Epithelial cell of alveolus of lung (primary cell): ENCODE measurements around the gene ARMC5. TPM values are rescaled to one million over a fixed set of nuclear protein-coding genes. Genes with fewer than 3 reads are reported as not detected.

Experiments
- total RNA-seq: library from RNA; depleted of rRNA; stranded (reverse); fragments of >200 nt; gene quantifications from 2 replicates; pipeline ENCODE4 v1.2.1, GENCODE V29; 2015

ARMC5 gene
- 8.8 and 8.9 TPM in 2 replicates for total RNA-seq

DNA sequence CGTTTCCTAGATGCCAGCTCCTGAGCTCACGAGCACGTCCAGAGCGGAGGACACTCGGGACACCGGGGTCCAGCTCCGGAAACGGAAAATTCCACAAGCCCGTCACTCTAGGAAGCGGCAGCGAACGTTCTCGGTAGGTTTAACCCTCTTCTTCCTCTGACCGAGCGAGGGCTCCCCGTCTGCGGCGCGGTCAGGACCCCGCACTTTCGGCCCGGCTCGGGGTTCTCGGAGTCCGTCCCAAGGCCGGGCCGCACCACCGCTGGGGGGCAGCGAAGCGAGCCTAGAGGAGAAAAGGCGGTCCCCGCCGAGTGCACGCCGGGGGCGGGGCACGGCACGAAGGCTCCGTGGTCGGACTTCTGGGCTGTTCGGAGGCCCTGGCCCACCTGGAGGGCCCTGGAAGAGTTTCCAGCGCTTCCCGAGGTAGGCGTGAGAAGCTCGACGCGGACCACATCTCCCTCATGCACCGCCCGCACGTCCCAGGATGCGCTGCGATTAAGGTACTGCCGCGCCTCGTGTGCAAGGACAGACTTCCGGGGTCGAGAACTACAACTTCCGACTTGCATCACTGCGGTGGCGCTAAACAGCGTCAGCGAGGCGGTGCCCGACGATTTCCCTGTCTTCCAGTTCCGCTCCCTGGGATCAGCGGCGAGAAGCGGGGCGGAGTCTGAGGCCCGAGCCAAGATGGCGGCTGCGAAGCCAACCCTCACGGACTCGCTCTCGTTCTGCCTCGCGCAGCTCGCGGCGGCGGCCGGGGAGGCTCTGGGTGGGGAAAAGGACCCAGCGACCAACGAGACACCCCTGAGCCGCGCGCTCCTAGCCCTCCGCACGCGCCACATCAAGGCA is at the start of gene ARMC5:
Gene ARMC5 (plus strand): TSS at position 658 of the 843 bp plus-strand sequence. CDS start 24 bp downstream, at position 682.

GRCh38 chr16:31428279-31428597 is 31.1 kb upstream of the ARMC5 start, which contains the start of gene COX6A2:
Gene COX6A2, minus strand, starts transcription at chr16:31428360. Its CDS starts 35 bp downstream, at chr16:31428325.

GRCh38 chr16:31471875-31472708 is 12.8 kb downstream of the ARMC5 start, which contains the start of gene TGFB1I1:
Gene TGFB1I1, plus strand, starts transcription at chr16:31472152. Its CDS starts 37 bp downstream, at chr16:31472189.

GRCh38 chr16:31483081-31483480 is 23.8 kb downstream of the ARMC5 start, which contains the start of gene SLC5A2:
Gene SLC5A2, plus strand, starts transcription at chr16:31483123. Its CDS starts 14 bp downstream, at chr16:31483137.

DNA sequence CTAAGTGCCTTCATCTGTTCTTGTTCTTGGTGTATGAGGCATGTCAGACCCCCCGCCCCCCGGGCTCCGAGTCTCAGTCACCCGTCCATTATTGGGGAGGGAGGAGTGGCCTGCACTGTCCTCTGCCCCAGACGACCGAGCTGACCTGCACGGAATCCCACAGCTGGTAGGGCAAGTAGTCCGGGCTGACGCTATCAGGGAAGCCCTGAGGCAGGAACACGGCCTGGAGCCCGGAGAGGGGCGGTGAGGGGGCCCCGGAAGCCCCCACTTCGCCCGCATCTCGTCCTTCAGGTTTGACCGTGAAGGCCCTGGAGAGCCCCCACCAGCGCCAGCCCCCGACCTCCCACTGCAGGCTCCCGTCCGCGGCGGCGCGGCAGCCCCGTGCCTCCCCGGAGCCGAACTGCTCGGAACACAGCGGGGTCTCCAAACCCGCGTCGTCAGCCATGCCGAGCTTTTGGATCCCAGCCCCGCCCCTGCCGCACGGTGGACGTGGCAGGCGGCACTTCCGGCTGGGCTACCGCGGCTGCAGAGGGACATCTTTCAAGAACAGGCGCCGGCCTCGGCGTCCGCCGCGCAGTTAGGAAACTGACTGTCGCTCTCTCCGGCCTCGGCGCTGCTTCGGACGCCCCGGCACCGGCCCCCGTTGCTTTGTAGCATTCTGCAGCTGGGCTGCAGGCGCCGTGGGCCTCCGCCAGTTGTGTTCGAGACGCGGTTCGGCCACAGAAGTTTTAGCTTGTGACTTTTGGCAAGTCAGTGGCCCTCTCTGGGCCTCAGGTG is 48.8 kb downstream of the ARMC5 start, which contains the start of gene RUSF1:
Gene RUSF1 (minus strand): TSS at position 463 of the 777 bp plus-strand sequence. CDS start 18 bp downstream, at position 445.

Other genes starting within 250 kb of the ARMC5 start
- gene TRIM72, start 245.4 kb upstream of the ARMC5 start, total RNA-seq: 0.40 TPM in 1 of 2 replicates, not detected in the other
- not detected in 2 replicates for gene PYDC1, start 242.4 kb upstream of the ARMC5 start, total RNA-seq
- not detected in 2 replicates for gene ITGAM, start 199.5 kb upstream of the ARMC5 start, total RNA-seq
- not detected in 2 replicates for gene ITGAX, start 104.3 kb upstream of the ARMC5 start, total RNA-seq
- not detected in 2 replicates for gene ITGAD, start 66.2 kb upstream of the ARMC5 start, total RNA-seq
- gene COX6A2, start 31.1 kb upstream of the ARMC5 start, total RNA-seq: not detected in 2 replicates
- gene ZNF843, start 16.7 kb upstream of the ARMC5 start, total RNA-seq: 0.26 and 2.5 TPM in 2 replicates
- gene TGFB1I1, start 12.7 kb downstream of the ARMC5 start, total RNA-seq: 132 and 212 TPM in 2 replicates
- not detected in 2 replicates for gene SLC5A2, start 23.6 kb downstream of the ARMC5 start, total RNA-seq
- 71.5 and 106 TPM in 2 replicates for gene RUSF1, start 48.9 kb downstream of the ARMC5 start, total RNA-seq
- gene AHSP, start 68.4 kb downstream of the ARMC5 start, total RNA-seq: 0.39 and 1.4 TPM in 2 replicates